A673 (cell line): ENCODE data around the gene NGEF.

Experiments used
- EZH2 ChIP-seq: fragments of 200-600 bp; sonication (generic); IDR thresholded peaks from 2 replicates; pipeline ENCODE4 v1.6.1; 2017; ENCODE audit warnings: borderline replicate concordance, low read depth, mild to moderate bottlenecking, mixed read lengths, antibody characterized with exemption, low read length; ENCODE audit not compliant: poor library complexity, severe bottlenecking
- TF ChIP-seq, protein P1 (sequence below): fragments of 300-800, 200-600 bp; sonication (generic); conservative IDR thresholded peaks from 2 replicates; pipeline ENCODE4 v1.5.1; 2017; ENCODE audit warnings: low read depth, mild to moderate bottlenecking, antibody characterized with exemption, low read length, moderate library complexity, mixed read lengths

- TF ChIP-seq EZH2, result no peak
- TF ChIP-seq, protein P1, sequence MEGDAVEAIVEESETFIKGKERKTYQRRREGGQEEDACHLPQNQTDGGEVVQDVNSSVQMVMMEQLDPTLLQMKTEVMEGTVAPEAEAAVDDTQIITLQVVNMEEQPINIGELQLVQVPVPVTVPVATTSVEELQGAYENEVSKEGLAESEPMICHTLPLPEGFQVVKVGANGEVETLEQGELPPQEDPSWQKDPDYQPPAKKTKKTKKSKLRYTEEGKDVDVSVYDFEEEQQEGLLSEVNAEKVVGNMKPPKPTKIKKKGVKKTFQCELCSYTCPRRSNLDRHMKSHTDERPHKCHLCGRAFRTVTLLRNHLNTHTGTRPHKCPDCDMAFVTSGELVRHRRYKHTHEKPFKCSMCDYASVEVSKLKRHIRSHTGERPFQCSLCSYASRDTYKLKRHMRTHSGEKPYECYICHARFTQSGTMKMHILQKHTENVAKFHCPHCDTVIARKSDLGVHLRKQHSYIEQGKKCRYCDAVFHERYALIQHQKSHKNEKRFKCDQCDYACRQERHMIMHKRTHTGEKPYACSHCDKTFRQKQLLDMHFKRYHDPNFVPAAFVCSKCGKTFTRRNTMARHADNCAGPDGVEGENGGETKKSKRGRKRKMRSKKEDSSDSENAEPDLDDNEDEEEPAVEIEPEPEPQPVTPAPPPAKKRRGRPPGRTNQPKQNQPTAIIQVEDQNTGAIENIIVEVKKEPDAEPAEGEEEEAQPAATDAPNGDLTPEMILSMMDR, result no peak
Observed at GRCh38 chr2:232984451-232985207, 28.4 kb downstream of the NGEF start.
